ENCODE data around the gene ZNF337.
"Not testable (repeated sequence)": the region's sequence is repeated elsewhere in the genome, so short reads cannot be mapped to it uniquely, and the experiment has no call there.

The ZNF337 gene

DNA sequence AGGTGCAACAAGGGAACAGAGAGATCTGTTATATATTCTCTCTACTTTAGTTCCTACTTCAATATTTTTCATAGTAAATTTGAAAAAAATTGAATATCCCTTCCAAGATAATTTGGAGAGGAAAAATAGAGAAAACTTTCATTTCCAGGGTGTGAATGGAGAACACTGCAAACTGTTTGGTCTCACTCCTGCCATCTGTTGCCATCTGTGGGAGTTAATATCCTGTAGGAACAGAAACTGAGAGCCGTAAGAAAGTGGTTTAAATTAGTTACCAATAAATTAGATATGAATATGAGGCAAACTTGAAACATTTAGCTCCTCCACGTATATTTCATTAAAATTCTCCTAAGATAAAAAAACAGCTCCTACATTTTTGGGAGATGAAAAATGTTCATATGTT lies 4.2 kb downstream of the ZNF337 start:
- no peak for DNase-seq

DNA sequence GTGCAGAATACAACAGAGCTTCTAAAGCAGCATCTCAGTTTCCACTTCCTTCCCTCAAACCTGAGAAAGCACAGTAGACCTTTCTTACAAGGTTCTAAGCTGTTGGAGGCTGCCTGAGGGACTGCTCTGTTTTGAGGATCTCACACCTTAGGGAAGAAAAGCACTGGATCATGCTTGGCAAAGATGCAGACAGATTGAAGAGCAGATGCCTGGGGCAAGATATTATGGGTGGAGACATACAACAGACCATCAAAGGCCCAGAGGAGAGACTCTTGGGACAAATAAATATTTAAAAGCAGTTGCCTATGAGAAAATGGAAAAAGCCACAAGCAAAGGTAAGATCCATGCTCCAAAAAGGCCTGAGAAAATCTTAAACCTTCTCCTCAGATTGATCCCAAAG lies 6.2 kb downstream of the ZNF337 start:
- DNase-seq: no peak

DNA sequence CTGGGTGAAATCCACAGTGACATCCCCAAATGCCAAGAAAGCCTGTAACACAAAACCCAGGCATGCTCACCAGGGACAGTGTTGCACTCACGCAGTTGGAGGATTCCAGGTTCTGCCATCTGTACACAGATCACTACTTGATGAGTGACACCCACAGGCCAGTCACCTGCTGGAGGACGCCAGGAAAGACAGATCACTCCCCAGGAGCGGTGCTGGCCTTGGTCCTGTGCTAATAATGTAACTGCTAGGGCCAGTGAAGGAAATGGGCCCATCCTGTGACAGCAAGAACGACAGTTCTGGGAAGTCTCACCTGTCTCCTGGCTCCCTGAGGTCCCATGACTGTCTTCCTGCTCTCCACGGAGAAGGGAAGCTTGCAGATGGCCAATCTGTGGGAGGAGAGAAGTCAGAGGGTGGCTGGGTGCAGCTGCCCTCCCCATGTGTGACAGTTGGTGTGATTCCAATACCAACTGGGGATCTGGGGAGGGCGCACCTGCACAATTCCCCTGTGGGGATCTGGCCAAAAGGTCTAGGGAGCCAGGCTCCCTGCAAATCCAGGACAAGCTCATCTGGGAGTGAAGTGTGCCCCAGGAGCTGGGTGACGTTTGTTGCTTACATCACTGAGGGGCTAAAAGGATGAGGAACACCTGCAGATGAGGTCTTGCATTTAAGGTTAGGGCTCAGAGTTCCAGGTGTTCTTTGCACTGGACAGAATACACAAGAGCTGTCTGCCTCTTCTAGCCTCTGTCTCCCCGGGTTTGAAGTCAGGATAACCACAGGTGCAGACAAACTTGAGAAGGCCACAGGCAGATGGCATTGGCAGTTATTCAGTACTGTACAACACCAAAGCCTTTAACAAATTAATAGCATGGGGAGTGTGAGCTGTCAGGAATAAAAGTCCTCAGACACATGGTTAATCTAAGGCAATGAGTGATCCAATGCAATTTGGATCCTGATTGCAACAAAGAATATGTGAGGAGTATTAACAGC lies 10.3 kb downstream of the ZNF337 start:
- no peak for DNase-seq

DNA sequence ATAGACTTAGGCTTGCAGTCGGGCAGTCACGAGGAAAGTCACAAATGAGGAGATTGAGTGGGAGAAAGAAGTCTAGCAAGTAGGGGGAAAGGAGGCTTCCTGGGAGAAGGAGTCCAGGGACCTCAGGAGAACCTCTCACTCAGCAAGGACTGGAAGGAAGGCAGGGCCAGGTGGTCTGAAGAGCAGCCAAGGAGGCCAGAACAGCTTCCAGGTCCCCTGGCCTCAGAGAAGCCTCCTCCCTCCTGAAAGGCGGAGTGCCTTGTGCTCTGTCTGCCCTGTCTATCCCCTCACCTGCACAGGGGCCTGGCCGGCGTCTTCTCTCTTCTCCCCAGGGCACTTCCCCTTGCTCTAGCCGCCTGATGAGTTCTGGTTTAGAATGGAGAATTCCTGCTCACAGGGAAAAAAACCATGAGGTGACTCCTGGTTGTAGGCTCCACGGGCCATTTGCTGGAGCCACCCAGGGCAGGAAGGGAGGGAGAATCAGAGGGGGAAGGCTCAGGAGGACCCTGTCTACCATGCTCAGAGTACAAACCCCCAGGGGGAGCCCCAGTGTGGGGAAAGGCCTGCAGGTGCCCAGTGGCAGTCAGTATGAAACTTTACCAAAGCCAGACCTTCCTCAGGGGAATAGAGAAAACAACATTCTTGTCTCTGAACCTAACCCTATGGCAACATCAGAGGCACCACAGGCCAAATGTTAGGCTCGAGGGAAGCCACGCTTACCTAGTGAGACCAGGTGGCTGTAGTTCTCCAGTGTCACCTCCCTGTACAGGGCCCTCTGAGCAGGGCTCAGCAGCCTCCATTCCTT lies 11.2 kb downstream of the ZNF337 start:
- no peak for DNase-seq

DNA sequence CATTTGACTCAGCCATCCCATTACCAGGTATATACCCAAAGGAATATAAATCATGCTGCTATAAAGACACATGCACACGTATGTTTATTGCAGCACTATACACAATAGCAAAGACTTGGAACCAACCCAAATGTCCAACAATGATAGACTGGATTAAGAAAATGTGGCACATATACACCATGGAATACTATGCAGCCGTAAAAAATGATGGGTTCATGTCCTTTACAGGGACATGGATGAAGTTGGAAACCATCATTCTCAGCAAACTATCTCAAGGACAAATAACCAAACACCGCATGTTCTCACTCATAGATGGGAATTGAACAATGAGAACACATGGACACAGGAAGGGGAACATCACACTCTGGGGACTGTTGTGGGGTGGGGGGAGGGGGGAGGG lies 12.8 kb downstream of the ZNF337 start:
- not testable (repeated sequence) for DNase-seq

DNA sequence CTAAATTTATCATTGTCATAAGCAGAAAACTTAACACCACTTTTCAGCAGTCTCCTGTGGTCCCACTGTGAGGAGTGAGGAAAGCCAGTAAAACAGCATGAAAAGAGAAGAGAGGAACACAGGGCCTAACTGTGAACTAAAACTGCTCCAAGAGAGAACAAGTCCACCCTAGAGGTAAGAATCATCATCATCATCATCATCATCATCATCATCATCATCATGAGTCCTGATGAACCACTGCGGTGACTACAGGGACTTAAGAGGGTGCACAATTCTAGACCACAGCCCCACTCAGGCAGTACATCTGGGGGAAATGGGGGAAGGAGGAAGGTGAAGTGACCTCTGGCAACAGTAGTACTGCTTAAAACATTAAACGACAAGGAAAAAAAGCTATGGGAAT lies 13.6 kb downstream of the ZNF337 start:
- no peak for DNase-seq

DNA sequence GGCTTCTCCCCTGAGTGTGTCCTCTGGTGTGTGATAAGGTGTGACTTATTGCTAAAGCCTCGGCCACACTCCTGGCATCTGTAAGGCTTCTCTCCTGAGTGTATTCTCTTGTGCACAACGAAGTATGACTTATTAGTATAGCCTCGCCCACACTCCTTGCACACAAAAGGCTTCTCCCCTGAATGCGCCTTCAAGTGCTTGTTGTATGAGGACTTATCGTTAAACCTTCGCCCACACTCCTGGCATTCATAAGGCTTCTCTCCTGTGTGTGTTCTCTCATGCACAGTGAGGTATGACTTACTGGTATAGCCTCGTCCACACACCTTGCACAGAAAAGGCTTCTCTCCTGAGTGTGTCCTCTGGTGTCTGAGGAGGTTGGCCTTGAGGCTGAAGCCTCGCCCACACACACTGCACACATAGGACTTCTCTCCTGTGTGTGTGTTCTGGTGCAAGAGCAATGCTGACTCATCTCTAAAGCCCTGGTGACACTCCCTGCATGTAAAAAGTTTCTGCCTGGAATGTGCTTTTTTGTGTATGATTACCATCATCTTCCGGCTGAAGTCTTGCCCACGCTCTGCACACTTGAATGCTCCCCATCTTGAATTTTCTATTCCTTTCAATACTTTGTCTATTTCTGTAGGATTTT lies 20.4 kb downstream of the ZNF337 start:
- peak; percentile 59 for DNase-seq

DNA sequence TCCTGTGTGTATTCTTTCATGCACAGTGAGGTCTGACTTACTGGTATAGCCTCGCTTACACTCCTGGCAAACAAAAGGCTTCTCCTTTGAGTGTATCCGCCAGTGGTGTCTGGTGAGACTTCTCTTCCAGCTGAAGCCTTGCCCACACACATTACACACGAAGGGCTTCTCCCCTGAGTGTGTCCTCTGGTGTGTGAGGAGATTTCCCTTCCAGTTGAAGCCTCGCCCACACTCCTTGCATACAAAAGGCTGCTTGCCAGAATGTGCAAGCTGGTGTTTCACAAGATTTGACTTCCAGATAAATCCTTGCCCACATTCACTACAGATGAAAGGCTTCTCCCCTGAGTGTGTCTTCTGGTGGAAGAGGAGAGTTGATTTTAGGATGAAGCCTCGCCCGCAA lies 21.5 kb downstream of the ZNF337 start:
- DNase-seq: no peak

DNA sequence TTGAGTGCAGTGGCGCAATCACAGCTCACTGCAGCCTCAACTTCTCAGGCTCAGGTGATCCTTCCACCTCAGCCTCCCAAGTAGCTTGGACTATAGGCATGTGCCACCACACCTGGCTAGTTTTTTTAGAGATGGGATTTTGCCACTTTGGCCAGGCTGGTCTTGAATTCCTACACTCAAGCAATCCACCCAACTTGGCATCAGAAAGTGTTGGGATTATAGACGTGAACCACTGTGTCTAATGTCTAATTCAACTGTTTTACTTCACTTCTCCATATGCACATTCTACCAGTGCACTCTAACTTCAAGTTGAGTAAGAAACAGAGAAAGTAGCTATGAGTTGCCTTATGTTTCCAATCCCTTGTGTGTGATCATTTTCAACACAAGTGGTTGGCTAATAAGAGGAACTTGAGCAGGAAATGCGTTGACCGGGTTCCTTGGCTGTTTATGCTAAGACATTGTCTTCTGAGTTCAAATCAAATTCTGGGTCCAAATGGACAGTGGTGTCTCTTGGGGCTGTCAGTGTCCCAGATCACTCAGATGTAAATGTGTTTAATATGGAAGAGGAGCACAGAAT lies 23.9 kb downstream of the ZNF337 start:
- no peak for DNase-seq

DNA sequence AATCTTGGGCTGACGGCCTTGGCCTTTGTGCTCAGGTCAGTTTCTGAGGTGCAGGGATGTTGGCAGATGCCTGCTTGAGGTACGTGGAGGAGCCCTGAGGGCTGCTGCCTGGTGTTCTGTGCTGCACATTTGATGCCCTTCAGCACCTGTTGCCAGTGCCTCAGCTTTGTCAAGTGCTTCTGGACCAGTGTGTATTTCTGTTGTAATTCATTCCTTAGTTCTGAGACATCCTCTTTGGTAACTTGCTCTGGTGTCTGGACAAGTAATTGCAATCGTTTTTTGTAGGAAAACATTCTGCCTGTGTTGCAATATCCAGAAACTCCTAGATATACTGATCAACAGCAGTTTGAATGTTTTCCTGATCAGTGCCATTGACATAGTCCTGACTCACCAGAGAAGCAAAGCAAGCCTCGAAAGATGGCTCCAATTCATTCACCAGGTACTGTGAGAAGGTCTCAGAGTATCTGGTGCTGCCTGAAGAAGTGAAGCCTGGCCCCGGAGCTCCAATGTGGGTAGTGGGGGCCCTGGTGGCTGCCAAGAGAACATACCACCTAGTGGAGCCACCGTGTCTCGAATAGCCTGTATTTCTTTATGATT lies 26.7 kb downstream of the ZNF337 start:
- DNase-seq: peak; percentile 75

DNA sequence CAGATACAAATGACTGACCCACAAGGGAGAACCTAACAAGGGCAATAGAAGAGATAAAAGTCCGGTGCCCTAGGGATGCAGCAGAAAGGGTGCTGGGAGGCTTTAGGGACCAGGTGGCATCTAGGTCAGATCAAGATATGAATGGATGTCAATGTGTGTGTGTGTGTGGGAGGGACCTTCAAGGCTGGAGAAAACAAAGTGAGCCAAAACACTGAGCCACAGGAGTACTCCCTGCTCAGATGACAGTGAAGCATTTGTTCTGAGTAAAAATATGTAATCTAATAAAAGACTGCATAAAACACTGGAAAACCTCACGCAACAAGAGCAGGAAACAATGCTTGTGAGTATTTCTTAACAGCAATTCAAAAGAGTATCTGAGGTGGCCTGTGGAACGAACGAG lies 28.2 kb downstream of the ZNF337 start:
- no peak for DNase-seq

DNA sequence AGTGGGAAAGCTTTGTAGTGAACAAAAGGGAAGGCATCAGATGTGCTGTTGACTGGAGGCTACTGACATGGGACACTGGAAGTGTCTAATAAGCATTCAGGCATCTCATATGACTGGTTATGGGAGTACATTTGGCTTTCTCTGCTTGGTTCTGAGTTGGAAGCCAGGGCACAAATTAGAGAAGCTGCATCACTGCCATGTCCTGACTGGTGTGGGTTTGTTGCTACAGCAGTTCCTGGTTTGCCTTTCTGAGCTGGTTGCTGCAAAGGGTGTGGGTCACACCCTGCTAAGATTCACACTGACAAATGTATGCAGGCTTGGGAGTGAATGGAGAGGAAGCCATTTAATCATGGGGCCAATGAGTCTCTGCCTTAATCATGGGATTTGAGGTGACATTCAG lies 36.7 kb downstream of the ZNF337 start:
- DNase-seq: no peak

DNA sequence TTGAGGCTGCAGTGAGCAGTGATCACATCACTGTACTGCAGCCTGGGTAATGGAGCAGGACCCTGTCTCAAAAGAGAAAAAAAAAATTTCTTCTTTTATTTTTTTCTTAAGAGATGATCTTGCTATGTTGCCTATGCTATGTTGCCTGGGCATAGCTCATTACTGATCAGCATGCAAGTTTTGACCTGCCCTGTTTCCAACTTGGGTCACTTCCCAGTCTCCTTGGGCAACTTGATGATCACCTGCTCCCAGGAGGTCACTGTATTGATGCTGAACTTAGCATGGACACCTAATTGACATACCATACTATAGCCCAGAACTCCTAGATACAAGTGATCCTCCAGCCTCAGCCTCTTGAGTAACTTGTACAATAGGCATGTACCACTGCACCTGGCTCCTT lies 42.2 kb downstream of the ZNF337 start:
- DNase-seq: no peak

DNA sequence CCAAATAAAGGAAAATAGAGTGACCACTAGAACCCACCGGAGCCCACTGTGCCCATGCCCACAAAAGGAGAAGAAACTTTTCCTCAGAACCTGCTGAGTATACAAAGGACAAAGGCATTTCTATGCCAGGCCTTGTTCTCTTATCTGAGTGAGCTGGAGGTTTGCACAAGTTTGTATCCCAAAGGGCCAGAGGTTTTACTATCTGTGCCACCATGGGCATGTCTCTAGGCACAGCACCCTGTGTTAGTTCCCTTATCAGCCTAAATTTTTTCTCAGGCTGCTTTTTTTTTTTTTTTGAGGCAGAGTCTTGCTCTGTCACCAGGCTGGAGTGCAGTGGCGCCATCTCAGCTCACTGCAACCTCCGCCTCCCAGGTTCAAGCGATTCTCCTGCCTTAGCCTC lies 43.8 kb downstream of the ZNF337 start:
- DNase-seq: not testable (repeated sequence)

DNA sequence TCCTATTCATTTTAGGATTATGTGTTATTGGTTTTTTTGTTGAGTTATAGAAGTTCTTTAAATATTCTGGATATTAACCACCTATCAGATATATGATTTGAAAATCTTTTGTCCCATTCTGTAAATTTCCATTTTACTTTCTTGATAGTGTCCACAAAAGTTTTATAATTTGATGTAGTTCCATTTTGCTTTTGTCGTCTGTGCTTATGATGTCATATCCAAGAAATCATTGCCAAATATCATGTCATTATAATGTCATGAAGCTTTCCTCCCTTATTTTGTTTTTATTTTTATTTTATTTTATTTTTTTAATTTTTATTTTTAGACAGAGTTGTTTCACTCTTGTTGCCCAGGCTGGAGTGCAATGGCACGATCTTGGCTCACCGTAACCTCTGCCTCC lies 51.8 kb downstream of the ZNF337 start:
- DNase-seq: no peak

DNA sequence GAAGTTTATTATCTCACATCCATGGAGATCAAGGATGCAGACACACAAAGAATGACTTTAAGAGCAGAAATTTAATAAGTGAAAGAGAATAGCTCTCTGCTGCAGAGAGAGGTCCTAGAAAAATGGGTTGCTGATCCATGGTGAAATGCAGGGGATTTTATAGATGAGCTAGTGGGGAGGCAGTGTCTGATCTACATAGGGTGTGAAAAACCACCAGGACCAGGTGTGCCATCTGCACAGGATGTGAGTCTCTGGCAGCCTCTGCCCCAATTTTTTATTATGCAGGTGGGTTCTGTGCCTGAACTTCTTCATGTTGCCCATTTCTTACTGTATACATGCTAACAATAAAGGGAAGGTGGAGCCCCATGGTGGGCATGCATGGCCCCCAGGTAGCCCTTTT lies 52.9 kb downstream of the ZNF337 start:
- no peak for DNase-seq

DNA sequence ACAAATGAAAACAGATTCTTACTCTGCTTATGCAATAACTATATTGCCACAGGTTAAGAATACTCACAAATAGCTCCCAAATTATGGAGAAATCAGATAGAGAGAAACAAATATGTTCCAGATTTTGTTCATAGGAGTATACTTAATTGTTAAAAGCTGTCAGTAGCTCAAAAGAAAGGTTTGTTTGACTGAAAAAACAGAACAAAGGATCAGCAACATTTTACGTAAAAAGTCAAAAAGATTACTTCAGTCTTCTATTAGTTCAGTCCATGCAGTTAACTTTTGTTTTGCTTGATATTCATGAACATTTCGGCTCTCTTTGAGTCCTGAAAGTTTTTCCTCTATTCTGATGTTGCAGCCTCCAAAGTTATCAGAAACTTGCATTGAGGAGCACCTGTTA lies 59.4 kb downstream of the ZNF337 start:
- no peak for DNase-seq

DNA sequence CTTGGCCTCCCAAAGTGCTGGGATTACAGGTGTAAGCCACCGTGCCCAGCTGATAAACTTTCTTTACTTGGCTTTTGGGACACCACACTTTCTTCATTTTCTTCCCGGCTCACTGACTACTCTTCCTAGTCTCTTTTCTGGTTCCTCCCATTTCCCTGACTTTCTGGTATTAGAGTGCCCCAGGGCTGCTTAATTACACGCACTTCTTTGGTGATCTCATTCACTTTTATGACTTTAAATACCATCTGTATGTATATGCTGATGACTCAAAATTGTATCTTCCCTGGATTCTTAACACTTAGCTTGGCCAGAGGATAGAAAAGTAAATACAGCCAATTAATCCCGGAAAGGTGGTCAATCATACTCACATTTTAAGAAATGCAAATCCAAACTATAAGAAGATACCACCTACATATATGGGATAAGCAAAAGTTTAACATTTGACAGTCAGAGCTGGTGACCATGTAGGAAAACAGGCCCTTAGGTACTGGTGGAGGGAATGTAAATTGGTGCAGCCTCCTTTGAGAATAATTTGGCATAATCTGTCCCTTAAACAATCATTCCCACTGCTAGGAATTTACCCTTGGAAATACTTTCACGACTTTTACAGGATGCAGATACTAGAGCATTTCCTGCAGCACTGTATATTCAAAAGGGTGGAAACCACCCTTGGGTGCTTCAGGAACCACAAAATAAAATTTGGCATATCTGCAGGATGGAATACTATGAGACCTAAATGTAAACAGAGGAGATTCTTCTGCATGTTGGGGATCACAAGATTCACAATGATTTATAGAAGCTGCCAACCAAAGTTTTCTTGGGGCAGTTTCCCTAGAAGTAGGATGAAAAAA lies 63.5 kb downstream of the ZNF337 start:
- DNase-seq: peak; percentile 92

DNA sequence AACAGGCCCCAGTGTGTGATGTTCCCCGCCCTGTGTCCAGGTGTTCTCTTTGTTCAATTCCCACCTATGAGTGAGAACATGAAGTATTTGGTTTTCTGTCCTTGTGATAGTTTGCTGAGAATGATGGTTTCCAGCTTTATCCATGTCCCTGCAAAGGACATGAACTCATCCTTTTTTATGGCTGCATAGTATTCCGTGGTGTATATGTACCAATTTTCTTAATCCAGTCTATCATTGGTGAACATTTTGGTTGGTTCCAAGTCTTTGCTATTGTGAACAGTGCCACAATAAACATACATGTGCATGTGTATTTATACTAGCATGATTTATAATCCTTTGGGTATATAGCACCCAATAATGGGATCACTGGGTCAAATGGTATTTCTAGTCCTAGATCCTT lies 66.0 kb downstream of the ZNF337 start:
- DNase-seq: not testable (repeated sequence)

DNA sequence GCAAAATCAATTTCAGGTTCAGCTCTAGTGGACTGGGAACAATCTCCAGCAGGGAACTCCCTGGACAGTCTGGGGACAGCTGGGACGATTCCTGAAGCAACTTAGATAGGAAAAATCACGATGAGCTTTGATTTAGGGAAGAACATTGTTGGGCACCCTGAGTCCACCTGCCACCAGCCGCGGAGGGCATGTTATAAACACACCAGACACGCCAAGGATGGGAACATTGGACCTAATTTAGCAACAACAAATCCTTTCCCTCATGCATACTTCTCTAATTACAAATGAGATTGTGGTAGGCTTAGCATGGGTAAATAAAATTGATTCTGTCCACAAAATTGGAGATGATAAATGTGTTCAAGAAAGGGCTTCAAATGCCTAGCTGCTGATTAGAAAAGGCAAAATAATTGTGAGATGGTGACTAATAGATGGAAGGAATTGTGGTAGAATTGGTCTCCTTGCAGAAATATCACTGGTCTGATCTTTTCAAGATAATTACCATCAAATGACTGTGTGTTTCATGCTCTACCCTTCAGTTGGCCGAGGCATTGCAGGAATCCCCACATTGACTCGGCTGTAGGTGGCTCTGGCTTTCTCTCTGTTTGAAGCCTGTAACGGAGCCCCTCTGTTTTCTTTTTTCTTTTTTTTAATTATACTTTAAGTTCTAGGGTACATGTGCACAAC lies 66.7 kb downstream of the ZNF337 start:
- peak; percentile 24 for DNase-seq

DNA sequence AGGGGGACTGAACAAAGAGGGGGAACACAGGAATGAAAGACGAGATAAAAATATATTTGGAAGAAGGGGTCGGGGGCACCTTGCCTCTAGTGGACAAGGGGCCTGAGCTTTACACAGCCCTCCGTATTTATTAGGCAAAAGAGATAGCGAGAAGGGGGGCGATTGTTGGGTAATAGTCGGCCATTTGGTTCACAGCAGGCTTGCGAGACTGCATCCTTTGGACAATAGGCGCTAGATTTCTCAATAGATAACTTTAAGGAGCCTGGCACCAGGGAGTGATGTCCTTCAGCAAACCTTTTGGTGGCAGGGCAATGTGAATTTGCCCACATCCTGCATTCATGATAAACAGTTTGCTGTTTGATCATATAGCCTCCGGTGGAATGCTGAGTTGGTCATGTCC lies 69.9 kb downstream of the ZNF337 start:
- DNase-seq: peak; percentile 4

All from EL (cell line).